WERI-Rb-1 (cell line): ENCODE results near the gene CYP4F11.
"Not testable (repeated sequence)": the region's sequence is repeated elsewhere in the genome, so short reads cannot be mapped to it uniquely, and the experiment has no call there.

Experiments
- DNase-seq: peaks from one replicate; pipeline ENCODE4 v3.0.0-alpha.2; 2020
- H3K27ac ChIP-seq: fragments of 250-450 bp; sonication (Bioruptor Pico); 2 replicates; pipeline ENCODE4 v1.5.1; 2020; ENCODE audit warnings: mild to moderate bottlenecking, moderate library complexity
- H3K27me3 ChIP-seq: fragments of 250-450 bp; sonication (Bioruptor Pico); 2 replicates; pipeline ENCODE4 v1.5.1; 2021; ENCODE audit warnings: mild to moderate bottlenecking, low read depth, moderate library complexity; ENCODE audit not compliant: insufficient read depth, severe bottlenecking
- H3K36me3 ChIP-seq: fragments of 250-450 bp; sonication (Bioruptor Pico); 2 replicates; pipeline ENCODE4 v1.5.1; 2020; ENCODE audit warnings: mild to moderate bottlenecking, moderate library complexity
- H3K4me3 ChIP-seq: 2 replicates; pipeline ENCODE4 v1.5.1; 2011; ENCODE audit warnings: low read depth, mild to moderate bottlenecking, control low read depth, low read length
- H3K9me3 ChIP-seq: fragments of 250-450 bp; sonication (Bioruptor Pico); 2 replicates; pipeline ENCODE4 v1.5.1; 2021; ENCODE audit warnings: mild to moderate bottlenecking, moderate library complexity; ENCODE audit not compliant: severe bottlenecking
- TF ChIP-seq, protein P1 (sequence below): IDR thresholded peaks from 2 replicates; pipeline ENCODE4 v1.5.1; 2011; ENCODE audit warnings: low read depth, mild to moderate bottlenecking, control low read depth, inconsistent platforms, low read length

The CYP4F11 gene

DNA sequence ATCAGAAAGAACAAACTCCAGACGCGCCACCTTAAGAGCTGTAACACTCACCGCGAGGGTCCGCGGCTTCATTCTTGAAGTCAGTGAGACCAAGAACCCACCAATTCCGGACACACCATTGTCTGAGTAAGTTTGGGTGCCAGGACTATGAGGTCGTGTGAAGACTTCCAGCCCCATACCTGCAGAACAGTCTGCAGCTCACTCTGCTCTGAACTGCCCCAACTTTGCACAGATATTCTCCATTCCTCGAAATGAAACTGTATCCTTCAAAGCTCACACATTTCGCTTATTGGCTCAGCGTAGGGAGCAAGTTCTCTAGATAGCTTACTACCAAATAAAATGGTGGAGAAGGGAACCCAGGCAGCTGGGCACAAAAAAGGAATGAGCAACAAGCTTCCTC lies 33.8 kb downstream of the CYP4F11 start:
- Histone ChIP-seq H3K27ac (no peak overlapping the region), H3K36me3 (no peaks in the 10 kb centered on the region), H3K27me3 (peaks cover 54% of the 10 kb centered on the region), H3K9me3 (no peaks in the 10 kb centered on the region), H3K4me3 (no peak overlapping the region)
- DNase-seq: no peak
- TF ChIP-seq, protein P1, sequence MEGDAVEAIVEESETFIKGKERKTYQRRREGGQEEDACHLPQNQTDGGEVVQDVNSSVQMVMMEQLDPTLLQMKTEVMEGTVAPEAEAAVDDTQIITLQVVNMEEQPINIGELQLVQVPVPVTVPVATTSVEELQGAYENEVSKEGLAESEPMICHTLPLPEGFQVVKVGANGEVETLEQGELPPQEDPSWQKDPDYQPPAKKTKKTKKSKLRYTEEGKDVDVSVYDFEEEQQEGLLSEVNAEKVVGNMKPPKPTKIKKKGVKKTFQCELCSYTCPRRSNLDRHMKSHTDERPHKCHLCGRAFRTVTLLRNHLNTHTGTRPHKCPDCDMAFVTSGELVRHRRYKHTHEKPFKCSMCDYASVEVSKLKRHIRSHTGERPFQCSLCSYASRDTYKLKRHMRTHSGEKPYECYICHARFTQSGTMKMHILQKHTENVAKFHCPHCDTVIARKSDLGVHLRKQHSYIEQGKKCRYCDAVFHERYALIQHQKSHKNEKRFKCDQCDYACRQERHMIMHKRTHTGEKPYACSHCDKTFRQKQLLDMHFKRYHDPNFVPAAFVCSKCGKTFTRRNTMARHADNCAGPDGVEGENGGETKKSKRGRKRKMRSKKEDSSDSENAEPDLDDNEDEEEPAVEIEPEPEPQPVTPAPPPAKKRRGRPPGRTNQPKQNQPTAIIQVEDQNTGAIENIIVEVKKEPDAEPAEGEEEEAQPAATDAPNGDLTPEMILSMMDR: no peak

DNA sequence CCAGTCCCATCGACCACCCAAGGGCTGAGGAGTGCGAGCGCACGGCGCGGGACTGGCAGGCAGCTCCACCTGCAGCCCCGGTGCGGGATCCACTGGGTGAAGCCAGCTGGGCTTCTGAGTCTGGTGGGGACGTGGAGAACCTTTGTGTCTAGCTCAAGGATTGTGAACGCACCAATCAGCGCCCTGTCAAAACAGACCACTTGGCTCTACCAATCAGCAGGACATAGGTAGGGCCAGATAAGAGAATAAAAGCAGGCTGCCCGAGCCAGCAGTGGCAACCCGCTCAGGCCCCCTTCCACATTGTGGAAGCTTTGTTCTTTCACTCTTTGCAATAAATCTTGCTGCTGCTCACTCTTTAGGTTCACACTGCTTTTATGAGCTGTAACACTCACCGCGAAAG lies 34.3 kb downstream of the CYP4F11 start:
- not testable (repeated sequence) for DNase-seq, H3K27ac ChIP-seq, H3K4me3 ChIP-seq, H3K36me3 ChIP-seq, H3K9me3 ChIP-seq
- H3K27me3 ChIP-seq: peaks cover 54% of the 10 kb centered on the region

DNA sequence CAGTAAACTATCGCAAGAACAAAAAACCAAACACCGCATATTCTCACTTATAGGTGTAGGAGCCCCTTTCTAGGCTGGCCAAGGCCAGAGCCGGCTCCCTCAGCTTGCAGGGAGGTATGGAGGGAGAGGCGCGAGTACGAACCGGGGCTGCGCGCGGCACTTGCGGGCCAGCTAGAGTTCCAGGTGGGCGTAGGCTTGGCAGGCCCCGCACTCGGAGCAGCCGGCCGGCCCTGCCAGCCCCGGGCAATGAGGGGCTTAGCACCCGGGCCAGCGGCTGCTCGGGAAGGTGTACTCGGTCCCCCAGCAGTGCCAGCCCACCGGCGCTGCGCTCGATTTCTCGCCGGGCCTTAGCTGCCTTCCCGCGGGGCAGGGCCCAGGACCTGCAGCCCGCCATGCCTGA lies 34.8 kb downstream of the CYP4F11 start:
- H3K27me3 ChIP-seq: peaks cover 54% of the 10 kb centered on the region
- H3K9me3 ChIP-seq, DNase-seq, H3K36me3 ChIP-seq, H3K4me3 ChIP-seq, H3K27ac ChIP-seq: not testable (repeated sequence)

DNA sequence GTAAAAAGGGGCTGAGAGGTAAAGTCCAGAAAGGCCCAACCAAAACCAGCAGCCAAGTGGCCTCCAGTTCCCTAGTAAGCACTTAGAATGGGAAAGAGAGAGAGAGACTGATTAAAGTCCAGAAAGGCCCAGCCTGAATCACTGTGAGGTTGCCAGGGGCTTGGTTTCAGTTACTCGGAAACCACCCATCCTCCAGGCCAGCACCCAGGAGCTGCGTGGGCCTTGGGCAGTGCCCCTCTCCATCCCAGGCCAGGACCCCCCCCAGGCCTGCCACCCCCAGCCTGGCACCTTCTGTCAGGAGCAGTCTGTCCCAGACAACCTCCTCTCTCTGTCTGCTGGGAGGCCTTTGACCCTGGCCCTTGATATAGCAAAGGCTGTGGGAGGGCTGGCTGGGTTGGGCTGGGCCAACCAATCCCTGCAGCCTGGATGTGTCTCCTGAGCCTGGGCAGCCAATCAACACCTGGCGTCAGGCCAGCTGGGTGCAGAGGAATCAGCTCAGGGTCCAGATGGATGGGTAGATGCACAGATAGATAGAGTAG lies 36.5 kb downstream of the CYP4F11 start, which contains the start of gene CYP4F2:
Gene CYP4F2, minus strand, starts transcription at position 337 of the 539 bp plus-strand sequence. CDS start 463 bp downstream, outside the sequence.
- H3K27me3 ChIP-seq: peaks cover 50% of the 10 kb centered on the region
- H3K4me3 ChIP-seq: no peak within 1 kb of the TSS
- no peak within 1 kb of the TSS for H3K27ac ChIP-seq
- no peaks in the 10 kb centered on the region for H3K36me3 ChIP-seq
- TF ChIP-seq, protein P1: no peak
- no peaks in the 10 kb centered on the region for H3K9me3 ChIP-seq
- no peak for DNase-seq

DNA sequence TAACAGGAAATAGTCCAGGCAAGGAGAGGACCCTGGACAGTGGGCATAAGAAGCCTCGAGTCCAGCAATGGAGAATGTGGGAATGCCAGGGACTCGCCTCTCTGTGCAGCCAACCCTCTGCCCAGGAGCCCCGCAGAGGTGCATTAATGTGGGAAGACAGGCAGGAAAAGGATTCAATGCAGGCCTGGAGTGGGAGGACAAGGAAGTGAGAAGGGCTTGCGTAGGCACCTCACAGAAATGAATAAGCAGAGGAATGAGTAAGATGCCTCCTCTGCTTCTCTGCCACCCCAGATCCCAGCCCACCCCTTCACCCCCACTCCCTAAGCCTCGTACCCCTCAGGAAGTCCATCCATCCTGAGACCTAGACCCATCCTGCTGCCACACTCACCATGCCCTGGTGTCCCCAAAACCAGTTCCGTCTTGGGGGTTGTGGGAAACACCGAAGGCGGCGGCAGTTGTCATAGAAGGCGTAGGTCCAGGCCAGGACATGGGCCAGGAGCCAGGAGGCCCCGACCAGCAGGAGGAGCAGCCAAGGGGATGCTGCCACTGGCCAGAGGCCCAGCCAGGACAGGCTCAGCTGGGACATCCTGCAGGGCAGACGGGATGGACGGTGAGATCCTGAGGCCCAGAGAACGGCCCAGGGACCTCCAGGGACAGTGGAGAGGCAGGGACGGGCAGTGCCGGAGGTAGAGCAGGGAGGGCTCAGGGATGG lies 37.1 kb downstream of the CYP4F11 start:
- Histone ChIP-seq H3K36me3 (no peaks in the 10 kb centered on the region), H3K27me3 (peaks cover 50% of the 10 kb centered on the region), H3K4me3 (no peak overlapping the region), H3K27ac (no peak overlapping the region), H3K9me3 (no peaks in the 10 kb centered on the region)
- no peak for DNase-seq
- TF ChIP-seq, protein P1: no peak

DNA sequence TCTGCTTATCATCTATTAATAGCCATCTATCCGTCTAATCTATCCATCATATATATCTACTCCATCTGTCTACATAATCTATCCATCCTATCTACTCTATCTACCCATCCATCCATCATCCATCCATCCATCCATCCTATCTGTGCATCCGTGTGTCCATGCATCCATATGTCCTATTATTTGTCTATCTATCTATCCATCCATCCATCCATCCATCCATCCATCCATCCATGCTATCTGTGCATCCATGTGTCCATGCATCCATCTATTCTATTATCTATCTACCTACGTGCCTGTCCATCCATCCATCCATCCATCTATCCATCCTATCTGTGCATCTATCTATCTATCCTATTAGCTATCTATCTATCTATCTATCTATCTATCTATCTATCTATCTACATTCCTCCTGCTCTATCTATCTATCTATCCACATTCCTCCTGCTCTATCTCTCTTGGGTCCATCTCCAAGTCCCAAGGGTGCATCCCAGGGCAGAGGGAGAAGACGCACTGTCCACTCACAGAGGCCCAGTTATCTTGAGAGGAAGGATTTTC lies 38.4 kb downstream of the CYP4F11 start:
- TF ChIP-seq, protein P1: no peak
- DNase-seq: no peak
- Histone ChIP-seq H3K27ac (no peak overlapping the region), H3K4me3 (no peak overlapping the region), H3K36me3 (no peaks in the 10 kb centered on the region), H3K9me3 (no peaks in the 10 kb centered on the region), H3K27me3 (peaks cover 40% of the 10 kb centered on the region)
